ENCODE measurements around the gene HS3ST3A1.
"Not testable (repeated sequence)": the region's sequence is repeated elsewhere in the genome, so short reads cannot be mapped to it uniquely, and the experiment has no call there.

The HS3ST3A1 gene

DNA sequence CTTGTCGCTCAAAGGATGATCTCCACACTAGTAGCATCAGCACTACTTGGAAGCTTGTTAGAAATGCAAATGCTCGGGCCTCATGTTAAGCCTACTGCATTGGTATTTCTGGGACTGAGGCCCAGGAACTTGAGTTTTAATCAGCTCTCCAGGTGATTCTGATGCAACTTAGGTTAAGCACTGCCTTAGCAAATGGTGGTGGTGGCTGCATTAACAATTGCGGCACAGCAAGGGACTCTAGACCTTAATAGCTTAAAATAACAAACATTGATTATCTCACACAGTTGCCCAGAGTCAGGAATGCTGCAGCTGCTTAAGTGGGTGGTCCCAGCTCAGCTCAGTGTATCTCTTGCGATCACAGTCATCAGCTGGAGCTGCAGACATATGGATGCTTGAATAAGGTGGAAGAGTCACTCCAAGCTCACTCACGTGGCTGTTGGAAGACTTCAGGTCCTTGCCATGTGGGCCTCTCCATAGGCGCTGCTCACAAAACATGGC, 25.8 kb downstream of the HS3ST3A1 start:
- DNase-seq (ENCODE audit: low spot score) = no peak

GRCh38 chr17:13575466-13575865, 26.3 kb downstream of the HS3ST3A1 start:
- DNase-seq (ENCODE audit: low spot score) = no peak

GRCh38 chr17:13572581-13572980, 29.1 kb downstream of the HS3ST3A1 start:
- DNase-seq (ENCODE audit: low spot score) = no peak

- no peak for DNase-seq (ENCODE audit: low spot score)
These were observed 32.2 kb downstream of the HS3ST3A1 start for GRCh38 chr17:13569398-13570123.

GRCh38 chr17:13568582-13569397, 32.9 kb downstream of the HS3ST3A1 start:
- no peak for DNase-seq (ENCODE audit: low spot score)

GRCh38 chr17:13563866-13564265, 37.9 kb downstream of the HS3ST3A1 start:
- DNase-seq (ENCODE audit: low spot score) = no peak

GRCh38 chr17:13562271-13562800, 39.4 kb downstream of the HS3ST3A1 start:
- no peak for DNase-seq (ENCODE audit: low spot score)

- peak; percentile 94 for DNase-seq (ENCODE audit: low spot score)
These were observed 40.0 kb downstream of the HS3ST3A1 start for GRCh38 chr17:13561606-13562270.

DNA sequence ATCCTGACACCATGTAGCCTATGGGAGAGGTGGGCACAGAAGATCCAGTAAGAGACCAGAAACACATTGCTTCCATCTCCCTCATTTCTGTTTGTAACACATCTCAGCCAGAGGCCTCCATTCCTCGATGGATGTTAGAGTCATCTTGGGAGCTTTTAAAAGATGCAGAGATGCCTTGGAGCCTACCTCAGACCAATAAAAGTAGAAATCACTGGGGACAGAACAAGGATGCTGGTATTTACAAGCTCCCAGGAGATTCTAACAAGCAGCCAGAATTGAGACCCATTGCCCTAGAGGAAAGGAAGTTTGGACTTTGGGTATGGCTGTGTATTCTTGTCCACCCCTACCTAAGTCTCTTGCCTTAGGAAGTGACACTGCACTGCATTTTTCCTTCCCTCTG, 40.8 kb downstream of the HS3ST3A1 start:
- DNase-seq (ENCODE audit: low spot score) = no peak

DNA sequence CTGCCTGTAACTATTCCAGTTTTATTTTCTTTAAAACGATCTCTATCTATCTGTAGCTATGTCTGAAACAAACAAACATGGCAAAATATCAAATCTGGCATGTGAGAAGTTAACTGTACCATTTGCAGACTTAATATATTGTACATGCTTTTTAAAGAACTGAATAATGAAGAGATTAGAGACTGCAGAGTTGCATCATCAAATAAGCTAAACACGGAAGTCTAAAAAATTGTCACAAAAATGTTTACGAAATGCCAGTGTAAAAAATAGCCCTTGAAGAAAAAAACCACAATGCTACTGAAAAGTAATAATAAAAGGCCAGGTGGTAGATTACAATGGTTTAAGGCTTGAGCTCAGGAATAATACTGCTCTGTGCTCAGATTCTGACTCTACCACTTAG, 43.1 kb downstream of the HS3ST3A1 start:
- no peak for DNase-seq (ENCODE audit: low spot score)

- peak; percentile 56 for DNase-seq (ENCODE audit: low spot score)
These were observed 44.7 kb downstream of the HS3ST3A1 start for GRCh38 chr17:13557077-13557476.

GRCh38 chr17:13554231-13554630, 47.5 kb downstream of the HS3ST3A1 start:
- DNase-seq (ENCODE audit: low spot score) = no peak

- no peak for DNase-seq (ENCODE audit: low spot score)
These were observed 51.4 kb downstream of the HS3ST3A1 start for GRCh38 chr17:13550291-13550690.

DNA sequence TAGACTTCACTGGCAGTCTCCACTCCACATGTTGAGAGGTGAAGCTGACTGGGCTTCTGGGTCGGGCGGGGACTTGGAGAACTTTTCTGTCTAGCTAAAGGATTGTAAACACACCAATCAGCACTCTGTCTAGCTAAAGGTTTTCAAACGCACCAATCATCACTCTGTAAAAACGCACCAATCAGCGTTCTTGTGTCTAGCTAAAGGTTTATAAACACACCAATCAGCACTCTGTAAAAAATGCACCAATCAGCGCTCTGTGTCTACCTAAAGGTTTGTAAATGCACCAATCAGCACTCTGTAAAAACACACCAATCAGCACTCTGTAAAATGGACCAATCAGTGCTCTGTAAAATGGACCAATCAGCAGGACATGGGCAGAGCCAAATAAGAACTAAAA, 53.2 kb downstream of the HS3ST3A1 start:
- DNase-seq (ENCODE audit: low spot score) = not testable (repeated sequence)

DNA sequence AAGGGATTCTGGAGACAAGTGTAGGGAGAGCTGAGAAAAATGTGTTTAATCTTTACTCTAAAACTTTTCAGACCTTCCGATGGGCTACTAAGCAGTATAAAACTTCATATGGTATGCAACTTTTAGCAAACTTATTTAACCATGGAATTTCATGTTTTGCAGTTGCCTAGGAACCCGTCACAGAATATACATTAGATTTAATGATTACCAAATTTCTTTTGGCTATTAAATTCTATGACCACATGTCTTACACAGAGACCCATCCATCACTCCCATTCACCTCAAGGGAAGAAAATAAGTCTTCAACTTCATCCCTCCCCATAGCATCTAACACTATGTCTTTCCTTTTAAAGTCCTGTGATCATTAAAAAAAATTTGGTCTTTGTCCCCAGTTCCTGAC, 54.9 kb downstream of the HS3ST3A1 start:
- DNase-seq (ENCODE audit: low spot score) = no peak

GRCh38 chr17:13545941-13546340, 55.8 kb downstream of the HS3ST3A1 start:
- no peak for DNase-seq (ENCODE audit: low spot score)

DNA sequence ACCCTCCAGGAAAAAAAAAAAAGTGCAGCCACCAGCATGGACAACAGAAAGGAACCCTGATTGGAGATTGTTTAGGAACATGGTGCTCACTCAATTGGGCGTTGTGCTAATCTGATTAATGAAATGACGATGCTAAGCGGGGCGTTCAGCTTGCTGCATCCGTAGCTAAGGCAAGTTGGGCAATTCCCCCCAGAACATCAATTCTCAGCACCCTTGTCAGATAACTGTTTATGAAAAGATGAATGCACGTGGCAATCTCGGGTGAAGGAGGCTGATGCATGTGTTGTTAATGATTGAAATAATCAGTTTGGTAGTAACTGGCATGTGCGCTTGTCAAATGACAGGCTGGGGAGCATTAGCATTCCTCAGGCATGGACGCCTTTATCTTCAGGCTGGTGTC, 57.0 kb downstream of the HS3ST3A1 start:
- DNase-seq (ENCODE audit: low spot score) = no peak

GRCh38 chr17:13544292-13544691, 57.4 kb downstream of the HS3ST3A1 start:
- peak; percentile 85 for DNase-seq (ENCODE audit: low spot score)

DNA sequence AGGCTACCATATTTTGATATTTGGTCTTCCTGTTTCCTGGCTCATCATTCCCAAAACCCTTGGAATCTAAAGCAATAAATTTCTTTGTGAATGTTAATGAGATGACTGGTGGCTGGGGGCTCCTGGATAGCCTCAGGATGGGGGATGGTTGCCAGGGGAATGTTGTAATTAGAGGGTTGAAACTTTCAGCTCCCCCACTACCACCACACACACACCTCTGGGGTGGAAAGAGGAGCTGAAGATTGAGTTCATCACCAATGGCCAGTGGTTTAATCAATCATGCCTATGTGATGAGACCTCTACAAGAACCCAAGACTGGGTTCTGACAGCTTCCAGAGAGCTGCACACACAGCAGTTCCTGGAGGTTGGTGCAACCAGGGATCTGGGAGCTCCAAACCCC, 59.1 kb downstream of the HS3ST3A1 start:
- no peak for DNase-seq (ENCODE audit: low spot score)

- DNase-seq (ENCODE audit: low spot score) = peak; percentile 78
These were observed 60.7 kb downstream of the HS3ST3A1 start for GRCh38 chr17:13541032-13541480.

- peak; percentile 13 for DNase-seq (ENCODE audit: low spot score)
These were observed 61.2 kb downstream of the HS3ST3A1 start for GRCh38 chr17:13540546-13540945.

DNA sequence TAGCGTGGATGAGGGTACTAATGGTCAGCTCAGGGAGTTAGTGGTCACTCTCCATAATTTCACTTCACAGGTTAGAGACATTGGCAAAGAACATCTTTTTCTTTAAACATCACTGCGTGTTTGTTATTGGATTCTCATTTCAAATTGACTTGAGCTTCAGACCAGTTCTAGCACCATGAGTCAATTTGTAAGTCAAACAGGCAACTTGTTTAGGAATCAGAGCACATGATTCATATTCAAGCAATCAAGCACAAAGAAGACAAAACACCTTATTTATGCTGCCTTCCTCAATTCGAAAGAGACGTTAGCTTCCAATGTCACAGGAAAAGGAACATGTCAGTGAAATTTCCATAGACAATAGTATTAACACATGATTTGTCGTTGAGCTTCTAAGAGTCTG, 62.3 kb downstream of the HS3ST3A1 start:
- no peak for DNase-seq (ENCODE audit: low spot score)

Data from AG20443 (cell line).